ENCODE measurements around the gene GLRX3. TPM values are rescaled to one million over a fixed set of nuclear protein-coding genes. Genes with fewer than 3 reads are reported as not detected.
A peak's percentile ranks its signal among the peaks of the same experiment; 100 is the strongest.
"Not testable (repeated sequence)": the region's sequence is repeated elsewhere in the genome, so short reads cannot be mapped to it uniquely, and the experiment has no call there.

Gene GLRX3
- total RNA-seq, 1 experiment from 2014 or later, result 142 TPM

DNA sequence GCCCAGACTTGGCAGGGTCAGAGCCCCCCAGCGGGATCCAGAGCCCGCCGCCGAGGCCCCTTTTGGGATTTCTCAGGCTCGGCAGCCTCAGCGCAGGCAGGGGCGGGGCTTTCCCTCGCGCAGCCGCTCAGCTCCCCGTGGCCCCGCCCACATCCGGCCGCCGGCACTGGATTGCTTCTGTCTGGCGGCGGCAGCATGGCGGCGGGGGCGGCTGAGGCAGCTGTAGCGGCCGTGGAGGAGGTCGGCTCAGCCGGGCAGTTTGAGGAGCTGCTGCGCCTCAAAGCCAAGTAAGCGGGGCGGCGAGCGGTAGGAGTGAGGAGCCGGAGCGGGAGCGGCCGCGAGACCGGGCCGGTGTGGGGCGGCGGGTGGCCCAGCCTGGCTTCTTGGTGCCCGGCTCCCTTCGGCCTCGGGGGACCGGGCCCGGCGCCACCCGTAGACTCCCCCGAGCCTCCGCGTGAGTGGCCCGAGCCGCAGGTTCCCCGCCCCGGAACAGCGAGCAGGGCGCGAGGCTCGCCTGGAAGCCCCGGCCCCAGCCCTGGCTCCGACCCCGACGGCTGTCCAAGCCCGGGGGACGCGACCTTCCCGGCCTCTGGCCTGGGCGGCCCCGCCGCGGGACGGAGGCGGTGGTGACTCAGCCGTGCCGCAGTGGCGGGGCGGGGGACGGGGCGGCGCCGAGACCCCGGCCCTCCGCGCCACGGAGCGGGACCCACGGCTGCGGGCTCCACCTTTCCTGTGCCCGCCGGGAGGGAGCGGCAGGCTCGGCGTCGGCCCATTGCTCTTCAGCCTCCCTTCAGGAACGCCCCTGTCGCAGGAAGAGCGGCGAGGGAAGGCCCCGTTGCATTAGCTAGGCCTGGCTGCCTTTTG is at the start of gene GLRX3 (continued):
- TF ChIP-seq RELA (CRISPR knock-in tag; IDR thresholded peaks at IDR 0.05; ENCODE audit: borderline replicate concordance) (peak; percentile 70; the same call in 1 of the 2 replicates), HMGA2 (CRISPR knock-in tag; IDR thresholded peaks at IDR 0.05) (no peak)
- TF ChIP-seq, protein P1, sequence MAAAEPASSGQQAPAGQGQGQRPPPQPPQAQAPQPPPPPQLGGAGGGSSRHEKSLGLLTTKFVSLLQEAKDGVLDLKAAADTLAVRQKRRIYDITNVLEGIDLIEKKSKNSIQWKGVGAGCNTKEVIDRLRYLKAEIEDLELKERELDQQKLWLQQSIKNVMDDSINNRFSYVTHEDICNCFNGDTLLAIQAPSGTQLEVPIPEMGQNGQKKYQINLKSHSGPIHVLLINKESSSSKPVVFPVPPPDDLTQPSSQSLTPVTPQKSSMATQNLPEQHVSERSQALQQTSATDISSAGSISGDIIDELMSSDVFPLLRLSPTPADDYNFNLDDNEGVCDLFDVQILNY (CRISPR knock-in tag; IDR thresholded peaks at IDR 0.05), result peak; percentile 58; the same call in 1 of the 2 replicates
- TF ChIP-seq, protein P2, sequence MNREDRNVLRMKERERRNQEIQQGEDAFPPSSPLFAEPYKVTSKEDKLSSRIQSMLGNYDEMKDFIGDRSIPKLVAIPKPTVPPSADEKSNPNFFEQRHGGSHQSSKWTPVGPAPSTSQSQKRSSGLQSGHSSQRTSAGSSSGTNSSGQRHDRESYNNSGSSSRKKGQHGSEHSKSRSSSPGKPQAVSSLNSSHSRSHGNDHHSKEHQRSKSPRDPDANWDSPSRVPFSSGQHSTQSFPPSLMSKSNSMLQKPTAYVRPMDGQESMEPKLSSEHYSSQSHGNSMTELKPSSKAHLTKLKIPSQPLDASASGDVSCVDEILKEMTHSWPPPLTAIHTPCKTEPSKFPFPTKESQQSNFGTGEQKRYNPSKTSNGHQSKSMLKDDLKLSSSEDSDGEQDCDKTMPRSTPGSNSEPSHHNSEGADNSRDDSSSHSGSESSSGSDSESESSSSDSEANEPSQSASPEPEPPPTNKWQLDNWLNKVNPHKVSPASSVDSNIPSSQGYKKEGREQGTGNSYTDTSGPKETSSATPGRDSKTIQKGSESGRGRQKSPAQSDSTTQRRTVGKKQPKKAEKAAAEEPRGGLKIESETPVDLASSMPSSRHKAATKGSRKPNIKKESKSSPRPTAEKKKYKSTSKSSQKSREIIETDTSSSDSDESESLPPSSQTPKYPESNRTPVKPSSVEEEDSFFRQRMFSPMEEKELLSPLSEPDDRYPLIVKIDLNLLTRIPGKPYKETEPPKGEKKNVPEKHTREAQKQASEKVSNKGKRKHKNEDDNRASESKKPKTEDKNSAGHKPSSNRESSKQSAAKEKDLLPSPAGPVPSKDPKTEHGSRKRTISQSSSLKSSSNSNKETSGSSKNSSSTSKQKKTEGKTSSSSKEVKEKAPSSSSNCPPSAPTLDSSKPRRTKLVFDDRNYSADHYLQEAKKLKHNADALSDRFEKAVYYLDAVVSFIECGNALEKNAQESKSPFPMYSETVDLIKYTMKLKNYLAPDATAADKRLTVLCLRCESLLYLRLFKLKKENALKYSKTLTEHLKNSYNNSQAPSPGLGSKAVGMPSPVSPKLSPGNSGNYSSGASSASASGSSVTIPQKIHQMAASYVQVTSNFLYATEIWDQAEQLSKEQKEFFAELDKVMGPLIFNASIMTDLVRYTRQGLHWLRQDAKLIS (CRISPR knock-in tag; IDR thresholded peaks at IDR 0.05; ENCODE audit: borderline replicate concordance), result 0 out of 2 replicates have a peak, but pooled peaks have one; percentile 37
- TF ChIP-seq, protein P3, sequence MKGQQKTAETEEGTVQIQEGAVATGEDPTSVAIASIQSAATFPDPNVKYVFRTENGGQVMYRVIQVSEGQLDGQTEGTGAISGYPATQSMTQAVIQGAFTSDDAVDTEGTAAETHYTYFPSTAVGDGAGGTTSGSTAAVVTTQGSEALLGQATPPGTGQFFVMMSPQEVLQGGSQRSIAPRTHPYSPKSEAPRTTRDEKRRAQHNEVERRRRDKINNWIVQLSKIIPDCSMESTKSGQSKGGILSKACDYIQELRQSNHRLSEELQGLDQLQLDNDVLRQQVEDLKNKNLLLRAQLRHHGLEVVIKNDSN (CRISPR knock-in tag; IDR thresholded peaks at IDR 0.05), result 0 out of 2 replicates have a peak, but pooled peaks have one; percentile 37

DNA sequence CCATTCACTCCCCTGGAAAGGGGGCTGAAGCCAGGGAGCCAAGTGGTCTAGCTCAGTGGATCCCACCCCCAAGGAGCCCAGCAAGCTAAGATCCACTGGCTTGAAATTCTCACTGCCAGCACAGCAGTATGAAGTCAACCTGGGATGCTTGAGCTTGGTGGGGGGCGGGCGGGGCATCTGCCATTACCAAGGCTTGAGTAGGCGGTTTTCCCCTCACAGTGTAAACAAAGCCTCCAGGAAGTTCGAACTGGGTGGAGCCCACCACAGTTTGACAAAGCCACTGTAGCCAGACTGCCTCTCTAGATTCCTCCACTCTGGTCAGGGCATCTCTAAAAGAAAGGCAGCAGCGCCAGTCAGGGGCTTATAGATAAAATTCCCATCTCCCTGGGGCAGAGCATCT is 45.6 kb upstream of the GLRX3 start:
- H3K27me3 Mint-ChIP-seq (ENCODE audit: low read depth); H3K4me3 Mint-ChIP-seq; ATAC-seq; H3K27ac Mint-ChIP-seq; DNase-seq (ENCODE audit: low spot score); H3K4me1 Mint-ChIP-seq; H3K36me3 Mint-ChIP-seq: not testable (repeated sequence)
- peaks cover 21% of the 10 kb centered on the region for H3K9me3 Mint-ChIP-seq
- ChIA-PET POLR2A (interaction anchor here (0.6 kb wide), 1 partner anchor 50 kb away, joined by 9 read pairs; no protein-coding TSS in a partner anchor), CTCF (interaction anchor here (0.9 kb wide), 1 partner anchor 19 kb away, joined by 3 read pairs; no protein-coding TSS in a partner anchor)

DNA sequence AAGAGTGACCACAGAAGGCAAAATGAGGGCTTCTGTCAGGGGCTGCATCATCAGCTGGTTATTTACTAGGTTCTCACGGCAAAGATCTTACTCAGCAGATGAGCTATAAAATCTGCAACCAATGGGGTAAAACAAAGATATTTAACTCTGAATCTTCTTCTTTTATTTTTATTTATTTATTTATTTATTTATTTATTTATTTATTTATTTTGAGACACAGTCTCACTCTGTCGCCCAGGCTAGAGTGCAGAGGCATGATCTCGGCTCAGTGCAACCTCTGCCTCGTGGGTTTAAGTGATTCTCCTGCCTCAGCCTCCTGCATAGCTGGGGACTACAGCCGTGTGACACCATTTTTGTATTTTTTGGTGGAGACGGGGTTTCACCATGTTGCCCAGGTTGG is 36.8 kb upstream of the GLRX3 start:
- ChIA-PET POLR2A (no interaction called here), CTCF (interaction anchor here (0.8 to 2.1 kb wide), 3 partner anchors 11 to 59 kb away, joined by 3 to 8 read pairs (median 6); partner anchors contain the start of gene C10orf143)
- DNase-seq (ENCODE audit: low spot score) (no peak), ATAC-seq (no peak)
- H3K27me3 Mint-ChIP-seq (ENCODE audit: low read depth), result no peaks in the 10 kb centered on the region
- TF ChIP-seq SP1 (CRISPR knock-in tag; conservative IDR thresholded peaks at IDR 0.05), result no peak
- no peak for TF ChIP-seq FOXP1 (CRISPR knock-in tag; IDR thresholded peaks at IDR 0.05; ENCODE audit: borderline replicate concordance)
- no peak for TF ChIP-seq SMAD3 (CRISPR knock-in tag; IDR thresholded peaks at IDR 0.05; ENCODE audit: borderline replicate concordance)
- TF ChIP-seq IRF2 (CRISPR knock-in tag; IDR thresholded peaks at IDR 0.05; ENCODE audit: borderline replicate concordance, low read depth), result no peak
- TF ChIP-seq NR3C1 (CRISPR knock-in tag; conservative IDR thresholded peaks at IDR 0.05; ENCODE audit: low read depth), result no peak
- TF ChIP-seq ESRRA (CRISPR knock-in tag; IDR thresholded peaks at IDR 0.05; ENCODE audit: borderline replicate concordance), result no peak
- TF ChIP-seq, protein P4, sequence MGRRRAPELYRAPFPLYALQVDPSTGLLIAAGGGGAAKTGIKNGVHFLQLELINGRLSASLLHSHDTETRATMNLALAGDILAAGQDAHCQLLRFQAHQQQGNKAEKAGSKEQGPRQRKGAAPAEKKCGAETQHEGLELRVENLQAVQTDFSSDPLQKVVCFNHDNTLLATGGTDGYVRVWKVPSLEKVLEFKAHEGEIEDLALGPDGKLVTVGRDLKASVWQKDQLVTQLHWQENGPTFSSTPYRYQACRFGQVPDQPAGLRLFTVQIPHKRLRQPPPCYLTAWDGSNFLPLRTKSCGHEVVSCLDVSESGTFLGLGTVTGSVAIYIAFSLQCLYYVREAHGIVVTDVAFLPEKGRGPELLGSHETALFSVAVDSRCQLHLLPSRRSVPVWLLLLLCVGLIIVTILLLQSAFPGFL (CRISPR knock-in tag; IDR thresholded peaks at IDR 0.05; ENCODE audit: borderline replicate concordance), result no peak
- TF ChIP-seq RORB (CRISPR knock-in tag; IDR thresholded peaks at IDR 0.05), result no peak
- TF ChIP-seq NFE2L1 (CRISPR knock-in tag; IDR thresholded peaks at IDR 0.05), result no peak
- TF ChIP-seq JAZF1 (CRISPR knock-in tag; IDR thresholded peaks at IDR 0.05), result no peak
- TF ChIP-seq ATF1 (CRISPR knock-in tag; IDR thresholded peaks at IDR 0.05), result no peak
- no peak for TF ChIP-seq SOX15 (CRISPR knock-in tag; IDR thresholded peaks at IDR 0.05)
- no peak for TF ChIP-seq ZNF138 (CRISPR knock-in tag; conservative IDR thresholded peaks at IDR 0.05)
- no peak for TF ChIP-seq ETV6 (CRISPR knock-in tag; IDR thresholded peaks at IDR 0.05)
- no peak for TF ChIP-seq RELA (CRISPR knock-in tag; IDR thresholded peaks at IDR 0.05; ENCODE audit: borderline replicate concordance)
- H3K4me3 Mint-ChIP-seq, result no peak overlapping the region
- no peak overlapping the region for H3K27ac Mint-ChIP-seq
- H3K36me3 Mint-ChIP-seq, result peaks cover 12% of the 10 kb centered on the region
- peaks cover 28% of the 10 kb centered on the region for H3K9me3 Mint-ChIP-seq
- no peaks in the 10 kb centered on the region for H3K4me1 Mint-ChIP-seq
